Trophoblast cell (in vitro differentiated cells and primary cell): ENCODE data around the gene MEAK7.

ENCODE experiments used
- DNase-seq, 2 donors: peaks; one replicate each; pipeline ENCODE4 v3.0.0-alpha.2; 2016
- H2AFZ ChIP-seq: 2 replicates; pipeline ENCODE4 v1.6.1; 2013; ENCODE audit warnings: low read length, moderate library complexity, mild to moderate bottlenecking; ENCODE audit not compliant: insufficient read depth, poor library complexity
- H2AK5ac ChIP-seq: 2 replicates; pipeline ENCODE4 v1.6.1; 2013; ENCODE audit warnings: mild to moderate bottlenecking, low read length
- H2BK120ac ChIP-seq: 2 replicates; pipeline ENCODE4 v1.6.1; 2013; ENCODE audit warnings: low read length, mild to moderate bottlenecking, moderate library complexity; ENCODE audit not compliant: insufficient read depth, poor library complexity
- H2BK12ac ChIP-seq: 2 replicates; pipeline ENCODE4 v1.6.1; 2013; ENCODE audit warnings: mild to moderate bottlenecking, low read length, moderate library complexity
- H2BK5ac ChIP-seq: 2 replicates; pipeline ENCODE4 v1.6.1; 2013; ENCODE audit warnings: low read length, low read depth, moderate library complexity, mild to moderate bottlenecking; ENCODE audit not compliant: poor library complexity
- H3K14ac ChIP-seq: 2 replicates; pipeline ENCODE4 v1.6.1; 2013; ENCODE audit warnings: mild to moderate bottlenecking, low read length
- H3K18ac ChIP-seq: 2 replicates; pipeline ENCODE4 v1.6.1; 2013; ENCODE audit warnings: mild to moderate bottlenecking, low read length
- H3K23ac ChIP-seq: 2 replicates; pipeline ENCODE4 v1.6.1; 2013; ENCODE audit warnings: low read length
- H3K27ac ChIP-seq: 2 replicates; pipeline ENCODE4 v1.5.1; 2013; ENCODE audit warnings: low read depth, mild to moderate bottlenecking, inconsistent platforms, low read length, moderate library complexity
- H3K27me3 ChIP-seq: 2 replicates; pipeline ENCODE4 v1.6.1; 2013; ENCODE audit warnings: inconsistent platforms, mild to moderate bottlenecking, low read length, moderate library complexity; ENCODE audit not compliant: insufficient read depth
- H3K36me3 ChIP-seq, 2 experiments: 1 replicate in 1 of 2; 2 replicates in 1 of 2; pipeline ENCODE4 v1.6.1; 2013; ENCODE audit warnings: low read length in 2 of 2, mild to moderate bottlenecking in 2 of 2, moderate library complexity in 1 of 2; ENCODE audit not compliant: insufficient read depth in 2 of 2, control insufficient read depth in 1 of 2
- H3K4ac ChIP-seq: 2 replicates; pipeline ENCODE4 v1.6.1; 2013; ENCODE audit warnings: low read depth, mild to moderate bottlenecking, low read length, moderate library complexity
- H3K4me1 ChIP-seq, 2 experiments: 1 replicate in 1 of 2; 2 replicates in 1 of 2; pipeline ENCODE4 v1.6.1; 2013; ENCODE audit warnings: low read length in 2 of 2, mild to moderate bottlenecking in 2 of 2, moderate library complexity in 1 of 2; ENCODE audit not compliant: insufficient read depth in 2 of 2, control insufficient read depth in 1 of 2
- H3K4me2 ChIP-seq: 2 replicates; pipeline ENCODE4 v1.6.1; 2013; ENCODE audit warnings: inconsistent platforms, mild to moderate bottlenecking, low read length, moderate library complexity
- H3K4me3 ChIP-seq: 2 replicates; pipeline ENCODE4 v1.5.1; 2013; ENCODE audit warnings: mild to moderate bottlenecking, low read depth, low read length, inconsistent platforms
- H3K79me1 ChIP-seq: one replicate; pipeline ENCODE4 v1.6.1; 2013; ENCODE audit warnings: low read length
- H3K79me2 ChIP-seq: 2 replicates; pipeline ENCODE4 v1.6.1; 2013; ENCODE audit warnings: low read length, mild to moderate bottlenecking; ENCODE audit not compliant: control insufficient read depth, insufficient read depth, poor library complexity
- H3K9ac ChIP-seq: 2 replicates; pipeline ENCODE4 v1.6.1; 2013; ENCODE audit warnings: mild to moderate bottlenecking, low read length
- H3K9me3 ChIP-seq: 2 replicates; pipeline ENCODE4 v1.6.1; 2013; ENCODE audit warnings: low read depth, mild to moderate bottlenecking, control low read depth, inconsistent platforms, low read length; ENCODE audit not compliant: insufficient read depth
- H4K12ac ChIP-seq: 2 replicates; pipeline ENCODE4 v1.6.1; 2013; ENCODE audit warnings: low read depth, mild to moderate bottlenecking, low read length, moderate library complexity
- H4K8ac ChIP-seq: 2 replicates; pipeline ENCODE4 v1.6.1; 2013; ENCODE audit warnings: low read depth, mild to moderate bottlenecking, low read length, moderate library complexity
- H4K91ac ChIP-seq: one replicate; pipeline ENCODE4 v1.6.1; 2013; ENCODE audit warnings: low read depth, mild to moderate bottlenecking, low read length, moderate library complexity
- WGBS: extraction: QIAGEN DNeasy Blood & Tissue Kit; methylation state at CpG from one replicate; pipeline ENCODE4 v1.1.7; 2013; ENCODE audit warnings: missing lambda C conversion rate; ENCODE audit not compliant: insufficient read length, insufficient coverage; ENCODE audit errors: extremely low coverage; 5-methylcytosine and 5-hydroxymethylcytosine counted together

MEAK7 gene

DNA sequence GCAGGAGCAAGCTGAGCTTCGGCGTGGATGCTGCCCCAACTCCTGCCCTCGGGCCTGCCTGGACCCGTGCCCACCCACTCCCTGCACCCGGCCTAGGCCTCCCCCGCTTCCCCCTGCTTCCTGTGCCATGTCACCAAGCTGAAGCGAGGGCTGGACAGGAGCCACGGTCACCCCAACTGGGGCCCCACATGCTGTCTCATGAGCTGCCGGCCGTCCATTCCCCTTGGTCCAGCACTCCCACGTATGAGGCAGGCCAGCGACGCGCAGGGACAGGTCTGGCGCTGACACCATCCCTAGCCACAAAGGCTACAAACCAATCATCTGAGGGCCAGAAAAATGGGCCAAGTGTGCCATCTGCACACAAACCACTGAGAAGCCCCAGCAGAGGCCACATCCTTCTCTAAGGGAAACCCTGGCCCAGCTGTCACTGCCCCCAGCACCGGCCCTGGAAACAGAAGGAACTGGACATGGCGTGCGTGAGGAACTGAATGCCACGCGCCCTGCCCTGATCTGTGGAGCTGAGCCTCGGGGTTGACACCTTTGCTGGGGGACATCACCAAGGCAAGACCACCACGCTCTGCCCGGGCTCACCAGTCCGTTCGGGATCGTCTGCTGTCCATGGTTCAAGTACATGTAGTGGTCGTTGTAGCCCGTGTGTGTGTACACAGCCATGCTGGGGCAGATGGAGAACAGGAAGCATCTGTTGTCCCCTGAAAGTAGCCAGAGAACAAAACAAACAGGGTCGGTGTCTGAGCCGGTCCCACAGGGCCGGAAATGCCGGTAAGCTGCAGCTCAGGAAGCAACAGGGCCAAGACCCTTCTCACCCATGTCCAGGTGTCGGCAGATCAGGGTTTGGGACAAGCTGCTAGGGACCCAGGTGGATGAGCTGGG, 22.2 kb downstream of the MEAK7 start:
- Histone ChIP-seq H2BK5ac (no peak overlapping the region), H3K9ac (no peak overlapping the region), H2BK120ac (no peak overlapping the region), H3K27ac (no peak overlapping the region), H2BK12ac (no peak overlapping the region), H4K91ac (peak overlapping the region; percentile 11), H3K36me3 (peaks cover 54 to 58% of the 10 kb centered on the region in 2 experiments), H4K12ac (no peak overlapping the region), H4K8ac (no peak overlapping the region), H3K79me1 (peaks cover 8% of the 10 kb centered on the region), H3K4me1 (peaks cover 8 to 11% of the 10 kb centered on the region in 2 experiments), H3K4ac (no peak overlapping the region), H2AFZ (no peak overlapping the region), H3K14ac (no peak overlapping the region), H2AK5ac (peak overlapping the region; percentile 22), H3K18ac (peak overlapping the region; percentile 42), H3K27me3 (no peaks in the 10 kb centered on the region), H3K23ac (no peak overlapping the region), H3K9me3 (no peaks in the 10 kb centered on the region), H3K4me3 (no peak overlapping the region), H3K79me2 (peaks cover 2% of the 10 kb centered on the region), H3K4me2 (no peak overlapping the region)
- DNase-seq = no peak
- no CpG with 5 or more reads among the region's 33 CpGs for WGBS

DNA sequence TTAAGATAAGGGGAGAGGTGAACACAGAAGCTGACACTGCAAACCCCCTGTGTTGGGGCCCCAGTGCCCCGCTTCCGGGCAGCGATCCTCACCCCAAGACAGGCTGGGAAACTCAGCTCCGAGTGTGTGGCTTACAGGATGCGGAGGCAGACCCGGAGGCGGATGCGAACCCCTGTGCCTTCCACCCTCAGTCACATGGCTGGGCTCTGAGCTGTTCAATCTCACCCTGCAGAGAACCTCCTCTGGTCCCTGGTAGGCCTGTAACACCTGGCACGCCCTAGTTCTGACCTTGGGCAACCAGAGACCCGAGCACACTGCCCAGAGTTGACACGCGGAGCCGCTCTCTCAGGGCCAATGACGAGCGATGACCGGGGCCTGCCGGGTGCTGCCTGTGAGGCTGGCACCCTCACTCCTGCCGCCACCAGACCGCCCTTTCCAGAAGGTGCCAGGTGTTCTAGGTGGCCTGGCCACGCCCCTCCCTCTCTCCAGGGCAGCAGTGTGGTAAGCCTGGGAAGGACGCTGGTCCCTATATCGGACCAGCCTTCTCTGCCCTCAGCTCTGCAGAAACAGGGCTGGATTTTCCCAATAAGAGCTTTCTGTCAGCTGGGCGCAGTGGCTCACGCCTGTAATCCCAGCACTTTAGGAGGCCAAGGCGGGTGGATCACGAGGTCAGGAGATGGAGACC, 23.3 kb downstream of the MEAK7 start:
- Histone ChIP-seq H3K79me1 (peaks cover 13% of the 10 kb centered on the region), H2BK12ac (no peak overlapping the region), H3K4me3 (no peak overlapping the region), H3K27me3 (no peaks in the 10 kb centered on the region), H2BK5ac (no peak overlapping the region), H3K9me3 (no peaks in the 10 kb centered on the region), H3K4ac (no peak overlapping the region), H4K8ac (no peak overlapping the region), H2BK120ac (no peak overlapping the region), H3K23ac (no peak overlapping the region), H3K4me2 (no peak overlapping the region), H3K79me2 (peaks cover 2% of the 10 kb centered on the region), H3K18ac (no peak overlapping the region), H2AFZ (no peak overlapping the region), H3K36me3 (peaks cover 46 to 50% of the 10 kb centered on the region in 2 experiments), H2AK5ac (no peak overlapping the region), H3K9ac (no peak overlapping the region), H3K4me1 (peaks cover 11 to 18% of the 10 kb centered on the region in 2 experiments), H4K91ac (no peak overlapping the region), H4K12ac (no peak overlapping the region), H3K14ac (no peak overlapping the region), H3K27ac (no peak overlapping the region)
- no CpG with 5 or more reads among the region's 26 CpGs for WGBS
- no peak for DNase-seq

DNA sequence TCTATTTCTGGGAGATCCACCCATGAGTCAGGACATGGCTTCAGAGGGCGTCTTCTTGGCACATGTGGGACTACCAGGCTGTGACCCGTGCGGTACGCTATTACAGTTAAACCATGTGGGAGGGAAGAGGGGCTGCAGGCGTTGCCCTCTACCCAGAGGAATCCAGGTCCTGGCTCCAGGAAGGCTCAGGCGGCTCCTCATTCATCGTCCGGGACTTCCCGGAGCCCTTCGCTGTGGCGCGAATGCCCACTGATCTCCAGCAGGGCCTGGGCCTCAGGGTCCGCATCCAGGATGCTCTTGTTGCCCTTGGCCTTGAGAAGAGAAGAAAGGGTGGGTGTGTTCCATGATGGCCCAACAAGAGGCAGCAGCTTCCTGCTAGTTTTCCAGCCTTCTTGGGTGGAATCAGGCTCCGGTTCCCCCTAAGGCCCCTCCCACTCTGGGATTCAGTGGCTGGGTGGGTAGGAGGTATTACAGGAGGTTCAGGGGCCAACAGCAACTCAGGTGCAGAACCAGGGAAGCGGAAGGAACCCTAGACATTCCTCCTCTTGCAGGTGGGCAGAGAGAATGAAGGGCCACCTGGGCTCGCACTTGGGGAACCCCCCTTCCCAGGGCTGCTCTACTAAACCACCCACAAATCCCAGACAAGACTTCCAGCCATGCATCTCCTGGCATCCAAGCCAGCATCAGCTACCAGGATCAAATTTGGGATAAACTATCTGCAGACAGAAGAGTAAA, 24.6 kb downstream of the MEAK7 start:
- no peak overlapping the region for H4K91ac ChIP-seq
- H3K18ac ChIP-seq = no peak overlapping the region
- no peak overlapping the region for H3K14ac ChIP-seq
- peak overlapping the region; percentile 11 for H2AK5ac ChIP-seq
- no peak overlapping the region for H2AFZ ChIP-seq
- peaks cover 2% of the 10 kb centered on the region for H3K79me2 ChIP-seq
- H3K4ac ChIP-seq = no peak overlapping the region
- no peaks in the 10 kb centered on the region for H3K27me3 ChIP-seq
- no peak overlapping the region for H2BK5ac ChIP-seq
- peaks cover 41 to 42% of the 10 kb centered on the region in 2 experiments for H3K36me3 ChIP-seq
- no peaks in the 10 kb centered on the region for H3K9me3 ChIP-seq
- no peak overlapping the region for H3K27ac ChIP-seq
- no peak overlapping the region for H3K9ac ChIP-seq
- no peak overlapping the region for H3K4me2 ChIP-seq
- no peak overlapping the region for H3K23ac ChIP-seq
- no CpG with 5 or more reads among the region's 16 CpGs for WGBS
- no peak for DNase-seq
- H2BK120ac ChIP-seq = no peak overlapping the region
- H3K4me1 ChIP-seq = peaks cover 14 to 21% of the 10 kb centered on the region in 2 experiments
- no peak overlapping the region for H4K8ac ChIP-seq
- H3K4me3 ChIP-seq = no peak overlapping the region
- H2BK12ac ChIP-seq = no peak overlapping the region
- peaks cover 17% of the 10 kb centered on the region for H3K79me1 ChIP-seq
- H4K12ac ChIP-seq = no peak overlapping the region

DNA sequence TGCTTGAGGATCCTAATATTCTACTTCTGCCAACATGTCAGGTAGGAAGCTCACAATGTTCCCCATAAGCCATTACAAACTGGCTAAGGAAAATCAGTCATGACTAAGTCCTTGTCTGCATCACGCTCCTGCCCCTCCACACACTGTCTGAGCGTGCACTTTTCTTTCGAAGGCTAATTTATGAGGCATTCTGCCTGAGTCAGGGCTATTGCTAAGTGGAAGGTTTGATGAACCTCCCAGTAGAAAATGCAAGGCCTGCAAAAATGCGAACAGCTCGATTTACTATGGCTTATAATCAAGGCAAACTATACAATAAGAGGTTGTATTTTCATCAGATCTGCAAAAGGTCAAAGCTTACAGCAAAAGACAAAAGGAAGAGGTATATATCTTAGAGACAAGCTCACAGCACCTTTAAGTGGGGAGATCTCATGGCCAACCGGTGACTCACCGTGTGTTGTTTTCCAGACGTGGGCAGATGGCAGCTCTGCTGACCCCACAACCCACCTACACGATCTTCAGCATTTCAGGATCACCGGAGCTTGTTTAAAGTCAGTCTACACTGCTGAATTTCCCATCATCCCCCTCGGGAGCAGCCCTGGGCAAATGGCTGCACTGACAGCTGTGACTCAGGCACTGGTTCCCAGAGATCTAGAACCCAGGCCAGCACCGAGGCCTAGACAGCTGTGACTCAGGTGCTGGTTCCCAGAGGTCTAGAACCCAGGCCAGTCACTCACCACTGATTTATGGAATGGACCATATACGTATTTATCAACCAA, 26.1 kb downstream of the MEAK7 start:
- H2BK120ac ChIP-seq = peak overlapping the region; percentile 52
- peak overlapping the region; percentile 71 for H2AK5ac ChIP-seq
- H2AFZ ChIP-seq = no peak overlapping the region
- H3K27me3 ChIP-seq = no peaks in the 10 kb centered on the region
- H4K91ac ChIP-seq = peak overlapping the region; percentile 80
- no peak overlapping the region for H3K4me2 ChIP-seq
- no peak overlapping the region for H3K4me3 ChIP-seq
- H4K8ac ChIP-seq = peak overlapping the region; percentile 57
- H3K36me3 ChIP-seq = peaks cover 32 to 36% of the 10 kb centered on the region in 2 experiments
- H3K14ac ChIP-seq = peak overlapping the region; percentile 31
- no peaks in the 10 kb centered on the region for H3K9me3 ChIP-seq
- peaks cover 20% of the 10 kb centered on the region for H3K79me1 ChIP-seq
- H3K9ac ChIP-seq = no peak overlapping the region
- H3K4me1 ChIP-seq = peaks cover 14 to 21% of the 10 kb centered on the region in 2 experiments
- H3K23ac ChIP-seq = no peak overlapping the region
- peak overlapping the region; percentile 40 for H2BK12ac ChIP-seq
- peak overlapping the region; percentile 37 for H3K18ac ChIP-seq
- peak overlapping the region; percentile 76 for H3K27ac ChIP-seq
- WGBS = no CpG with 5 or more reads among the region's 13 CpGs
- H2BK5ac ChIP-seq = peak overlapping the region; percentile 47
- peak overlapping the region; percentile 49 for H4K12ac ChIP-seq
- no peak overlapping the region for H3K4ac ChIP-seq
- H3K79me2 ChIP-seq = peaks cover 2% of the 10 kb centered on the region
- DNase-seq = no peak
